ENCODE results near the gene DUS4L. TPM values are rescaled to one million over a fixed set of nuclear protein-coding genes. Genes with fewer than 3 reads are reported as not detected.

DUS4L gene
- total RNA-seq, 4 donors from 2014 or later: 4.1 to 9.2 (median 7.7) TPM

- DNase-seq: no peak
- Histone ChIP-seq H3K36me3 (peaks cover 0 to 52% (median 0%) of the 10 kb centered on the region in 3 donors), H3K9me3 (no peaks in the 10 kb centered on the region), H3K4me3 (no peak overlapping the region), H3K4me1 (no peaks in the 10 kb centered on the region), H3K27me3 (no peaks in the 10 kb centered on the region), H3K27ac (no peak overlapping the region)
- TF ChIP-seq POLR2A (IDR thresholded peaks at IDR 0.05) (no peak), CTCF (IDR thresholded peaks at IDR 0.05) (no peak)
Measured at GRCh38 chr7:107599262-107599661, 35.5 kb downstream of the DUS4L start.

GRCh38 chr7:107600816-107601215 lies 37.0 kb downstream of the DUS4L start:
- Histone ChIP-seq H3K9me3 (no peaks in the 10 kb centered on the region), H3K4me3 (no peak overlapping the region), H3K4me1 (no peaks in the 10 kb centered on the region), H3K36me3 (peaks cover 0 to 37% (median 0%) of the 10 kb centered on the region in 3 donors), H3K27me3 (no peaks in the 10 kb centered on the region), H3K27ac (no peak overlapping the region)
- no peak for DNase-seq
- no peak for TF ChIP-seq CTCF (IDR thresholded peaks at IDR 0.05)
- TF ChIP-seq POLR2A (IDR thresholded peaks at IDR 0.05): no peak

- Histone ChIP-seq H3K9me3 (no peaks in the 10 kb centered on the region), H3K4me1 (no peaks in the 10 kb centered on the region), H3K4me3 (no peak overlapping the region), H3K36me3 (peaks cover 0 to 25% (median 0%) of the 10 kb centered on the region in 3 donors), H3K27me3 (no peaks in the 10 kb centered on the region), H3K27ac (no peak overlapping the region)
- TF ChIP-seq POLR2A (IDR thresholded peaks at IDR 0.05) (no peak), CTCF (IDR thresholded peaks at IDR 0.05) (no peak)
- no peak for DNase-seq
Measured at GRCh38 chr7:107605218-107605815, 41.5 kb downstream of the DUS4L start.

- no peak for DNase-seq
- Histone ChIP-seq H3K27ac (no peak overlapping the region), H3K36me3 (peaks cover 0 to 15% (median 0%) of the 10 kb centered on the region in 3 donors), H3K4me1 (no peaks in the 10 kb centered on the region), H3K4me3 (no peak overlapping the region), H3K9me3 (no peaks in the 10 kb centered on the region), H3K27me3 (no peaks in the 10 kb centered on the region)
- TF ChIP-seq CTCF (IDR thresholded peaks at IDR 0.05): no peak
- no peak for TF ChIP-seq POLR2A (IDR thresholded peaks at IDR 0.05)
Measured at GRCh38 chr7:107606303-107606702, 42.5 kb downstream of the DUS4L start.

GRCh38 chr7:107609811-107610261 lies 46.1 kb downstream of the DUS4L start:
- Histone ChIP-seq H3K27me3 (no peaks in the 10 kb centered on the region), H3K4me3 (no peak overlapping the region), H3K36me3 (peaks cover 0 to 18% (median 0%) of the 10 kb centered on the region in 3 donors), H3K27ac (no peak overlapping the region), H3K4me1 (no peaks in the 10 kb centered on the region), H3K9me3 (no peaks in the 10 kb centered on the region)
- TF ChIP-seq POLR2A (IDR thresholded peaks at IDR 0.05) (no peak), CTCF (IDR thresholded peaks at IDR 0.05) (no peak)
- DNase-seq: no peak

All from Peyer's patch (tissue), 4 donors.